ENCODE measurements around the gene CNNM4.

The CNNM4 gene

DNA sequence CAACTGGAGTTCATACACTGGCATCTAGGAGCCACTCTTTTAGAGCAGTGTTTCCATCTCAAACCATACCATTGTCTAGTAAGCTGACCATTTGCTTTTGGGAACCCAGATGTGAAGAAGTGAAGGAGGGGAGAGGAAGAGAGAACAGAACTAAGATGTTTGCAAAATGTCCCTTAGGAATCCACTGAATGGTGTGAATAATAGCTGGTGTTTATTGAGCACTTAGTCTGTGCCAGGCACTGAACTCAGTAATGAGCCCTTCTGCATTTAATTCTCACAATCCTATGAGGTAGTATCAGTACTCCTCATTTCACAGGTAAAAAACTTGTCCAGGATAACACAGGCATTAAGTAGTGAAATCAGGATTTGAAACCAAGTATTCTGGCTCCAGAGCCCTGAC lies 44.3 kb upstream of the CNNM4 start:
- peaks cover 16% of the 10 kb centered on the region for H3K36me3 ChIP-seq (ENCODE audit: insufficient read depth, low read length)
- no peak overlapping the region for H2AFZ ChIP-seq (ENCODE audit: low read depth, low read length)
- no peaks in the 10 kb centered on the region for H3K4me1 ChIP-seq (ENCODE audit: insufficient read depth, low read length)
- no peak overlapping the region for H3K27ac ChIP-seq (ENCODE audit: low read length)
- DNase-seq: no peak
- H3K9ac ChIP-seq (ENCODE audit: low read depth, low read length): no peak overlapping the region
- H3K27me3 ChIP-seq (ENCODE audit: insufficient read depth, low read length, poor library complexity): no peaks in the 10 kb centered on the region
- no peaks in the 10 kb centered on the region for H3K79me2 ChIP-seq (ENCODE audit: insufficient read depth, low read length)
- TF ChIP-seq EZH2 (IDR thresholded peaks at IDR 0.05; ENCODE audit: borderline replicate concordance, low read depth, low read length, severe bottlenecking): no peak
- TF ChIP-seq, protein P1, sequence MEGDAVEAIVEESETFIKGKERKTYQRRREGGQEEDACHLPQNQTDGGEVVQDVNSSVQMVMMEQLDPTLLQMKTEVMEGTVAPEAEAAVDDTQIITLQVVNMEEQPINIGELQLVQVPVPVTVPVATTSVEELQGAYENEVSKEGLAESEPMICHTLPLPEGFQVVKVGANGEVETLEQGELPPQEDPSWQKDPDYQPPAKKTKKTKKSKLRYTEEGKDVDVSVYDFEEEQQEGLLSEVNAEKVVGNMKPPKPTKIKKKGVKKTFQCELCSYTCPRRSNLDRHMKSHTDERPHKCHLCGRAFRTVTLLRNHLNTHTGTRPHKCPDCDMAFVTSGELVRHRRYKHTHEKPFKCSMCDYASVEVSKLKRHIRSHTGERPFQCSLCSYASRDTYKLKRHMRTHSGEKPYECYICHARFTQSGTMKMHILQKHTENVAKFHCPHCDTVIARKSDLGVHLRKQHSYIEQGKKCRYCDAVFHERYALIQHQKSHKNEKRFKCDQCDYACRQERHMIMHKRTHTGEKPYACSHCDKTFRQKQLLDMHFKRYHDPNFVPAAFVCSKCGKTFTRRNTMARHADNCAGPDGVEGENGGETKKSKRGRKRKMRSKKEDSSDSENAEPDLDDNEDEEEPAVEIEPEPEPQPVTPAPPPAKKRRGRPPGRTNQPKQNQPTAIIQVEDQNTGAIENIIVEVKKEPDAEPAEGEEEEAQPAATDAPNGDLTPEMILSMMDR (IDR thresholded peaks at IDR 0.05; ENCODE audit: borderline replicate concordance, extremely low read depth, low read length, poor library complexity, severe bottlenecking): no peak
- peaks cover 2% of the 10 kb centered on the region; the same call in 1 of the 2 replicates for H4K20me1 ChIP-seq (ENCODE audit: insufficient read depth, low read length)
- no peak overlapping the region for H3K4me3 ChIP-seq (ENCODE audit: low read depth in 1 of 2, low read length in 2 of 2)
- no peak for ATAC-seq (ENCODE audit: insufficient read depth, low read depth)
- no peak overlapping the region for H3K4me2 ChIP-seq (ENCODE audit: insufficient read depth, low read length)
- H3K9me3 ChIP-seq (ENCODE audit: insufficient read depth, low read length, severe bottlenecking): no peaks in the 10 kb centered on the region

DNA sequence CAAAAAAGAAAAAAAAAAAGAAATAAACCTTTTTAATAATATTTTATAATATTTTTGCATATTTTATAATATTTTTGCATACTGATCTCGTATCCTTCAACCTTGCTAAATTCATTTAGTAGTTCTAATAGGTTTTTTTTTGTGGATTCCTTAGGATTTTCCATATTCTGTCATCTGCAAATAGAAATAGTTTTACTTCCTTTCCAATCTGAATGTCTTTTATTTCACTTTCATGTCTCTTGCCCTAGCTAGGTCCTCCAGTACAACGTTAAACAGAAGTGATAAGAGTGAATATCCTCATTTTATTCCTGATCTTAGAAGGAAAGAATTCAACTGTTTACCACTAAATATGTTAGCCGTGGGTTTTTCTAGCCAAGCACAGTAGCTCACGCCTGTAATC lies 34.6 kb upstream of the CNNM4 start:
- Histone ChIP-seq H4K20me1 (ENCODE audit: insufficient read depth, low read length) (no peaks in the 10 kb centered on the region), H3K4me1 (ENCODE audit: insufficient read depth, low read length) (no peaks in the 10 kb centered on the region), H3K27ac (ENCODE audit: low read length) (no peak overlapping the region), H3K9ac (ENCODE audit: low read depth, low read length) (no peak overlapping the region), H3K4me2 (ENCODE audit: insufficient read depth, low read length) (no peak overlapping the region), H3K4me3 (ENCODE audit: low read depth in 1 of 2, low read length in 2 of 2) (no peak overlapping the region), H3K36me3 (ENCODE audit: insufficient read depth, low read length) (peaks cover 29% of the 10 kb centered on the region), H3K9me3 (ENCODE audit: insufficient read depth, low read length, severe bottlenecking) (no peaks in the 10 kb centered on the region), H3K27me3 (ENCODE audit: insufficient read depth, low read length, poor library complexity) (no peaks in the 10 kb centered on the region), H3K79me2 (ENCODE audit: insufficient read depth, low read length) (no peaks in the 10 kb centered on the region), H2AFZ (ENCODE audit: low read depth, low read length) (no peak overlapping the region)
- ATAC-seq (ENCODE audit: insufficient read depth, low read depth) (no peak), DNase-seq (no peak)
- TF ChIP-seq, protein P1 (IDR thresholded peaks at IDR 0.05; ENCODE audit: borderline replicate concordance, extremely low read depth, low read length, poor library complexity, severe bottlenecking): no peak
- no peak for TF ChIP-seq EZH2 (IDR thresholded peaks at IDR 0.05; ENCODE audit: borderline replicate concordance, low read depth, low read length, severe bottlenecking)

DNA sequence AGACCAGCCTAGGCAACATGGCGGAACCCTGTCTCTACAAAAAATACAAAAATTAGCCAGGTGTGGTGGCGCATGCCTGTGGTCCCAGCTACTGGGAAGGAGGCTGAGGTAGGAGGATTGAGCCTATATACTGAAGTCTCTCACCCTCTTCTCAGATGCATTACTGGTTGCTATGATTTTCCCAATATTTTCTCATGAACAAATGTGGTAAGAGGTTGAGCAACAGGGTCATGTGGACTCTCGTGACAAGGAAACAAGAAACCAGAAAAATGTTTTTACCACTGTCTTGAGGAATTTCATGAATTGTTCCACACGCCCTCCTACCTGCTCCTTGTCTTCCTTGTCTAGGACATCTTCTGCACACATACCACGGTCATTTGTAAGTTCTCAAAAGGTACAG lies 33.3 kb upstream of the CNNM4 start:
- H3K27me3 ChIP-seq (ENCODE audit: insufficient read depth, low read length, poor library complexity): no peaks in the 10 kb centered on the region
- no peak overlapping the region for H3K27ac ChIP-seq (ENCODE audit: low read length)
- ATAC-seq (ENCODE audit: insufficient read depth, low read depth) (no peak), DNase-seq (no peak)
- H3K9ac ChIP-seq (ENCODE audit: low read depth, low read length): no peak overlapping the region
- H3K4me1 ChIP-seq (ENCODE audit: insufficient read depth, low read length): no peaks in the 10 kb centered on the region
- H4K20me1 ChIP-seq (ENCODE audit: insufficient read depth, low read length): no peaks in the 10 kb centered on the region
- H3K9me3 ChIP-seq (ENCODE audit: insufficient read depth, low read length, severe bottlenecking): no peaks in the 10 kb centered on the region
- no peak overlapping the region for H3K4me2 ChIP-seq (ENCODE audit: insufficient read depth, low read length)
- no peak overlapping the region for H2AFZ ChIP-seq (ENCODE audit: low read depth, low read length)
- no peaks in the 10 kb centered on the region for H3K79me2 ChIP-seq (ENCODE audit: insufficient read depth, low read length)
- H3K4me3 ChIP-seq (ENCODE audit: low read depth in 1 of 2, low read length in 2 of 2): no peak overlapping the region
- TF ChIP-seq EZH2 (IDR thresholded peaks at IDR 0.05; ENCODE audit: borderline replicate concordance, low read depth, low read length, severe bottlenecking): no peak
- TF ChIP-seq, protein P1 (IDR thresholded peaks at IDR 0.05; ENCODE audit: borderline replicate concordance, extremely low read depth, low read length, poor library complexity, severe bottlenecking): no peak
- peaks cover 38% of the 10 kb centered on the region for H3K36me3 ChIP-seq (ENCODE audit: insufficient read depth, low read length)

DNA sequence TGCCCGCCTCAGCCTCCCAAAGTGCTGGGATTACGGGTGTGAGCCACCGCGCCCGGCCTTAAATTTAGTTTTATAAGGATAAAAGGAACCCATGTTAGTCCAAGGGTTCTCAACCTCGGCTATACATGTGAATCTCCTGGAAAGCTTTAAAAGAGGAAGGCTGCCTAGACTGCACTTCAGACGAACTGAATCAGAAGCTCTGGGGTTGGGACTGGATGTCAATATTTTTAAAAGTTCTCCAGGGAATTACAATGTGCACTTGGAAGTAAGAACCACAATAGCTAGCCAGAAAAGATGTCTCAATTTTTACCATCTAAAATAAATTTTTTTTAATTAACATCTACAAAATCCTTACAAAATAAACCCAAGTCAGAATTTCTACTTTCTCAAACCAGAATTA lies 31.0 kb upstream of the CNNM4 start:
- no peaks in the 10 kb centered on the region for H3K9me3 ChIP-seq (ENCODE audit: insufficient read depth, low read length, severe bottlenecking)
- peaks cover 58% of the 10 kb centered on the region for H3K36me3 ChIP-seq (ENCODE audit: insufficient read depth, low read length)
- no peak overlapping the region for H3K27ac ChIP-seq (ENCODE audit: low read length)
- TF ChIP-seq, protein P1 (IDR thresholded peaks at IDR 0.05; ENCODE audit: borderline replicate concordance, extremely low read depth, low read length, poor library complexity, severe bottlenecking): no peak
- no peak for TF ChIP-seq EZH2 (IDR thresholded peaks at IDR 0.05; ENCODE audit: borderline replicate concordance, low read depth, low read length, severe bottlenecking)
- no peak overlapping the region for H3K4me2 ChIP-seq (ENCODE audit: insufficient read depth, low read length)
- H3K4me3 ChIP-seq (ENCODE audit: low read depth in 1 of 2, low read length in 2 of 2): no peak overlapping the region
- ATAC-seq (ENCODE audit: insufficient read depth, low read depth) (no peak), DNase-seq (no peak)
- no peaks in the 10 kb centered on the region for H3K27me3 ChIP-seq (ENCODE audit: insufficient read depth, low read length, poor library complexity)
- H2AFZ ChIP-seq (ENCODE audit: low read depth, low read length): no peak overlapping the region
- no peaks in the 10 kb centered on the region for H3K4me1 ChIP-seq (ENCODE audit: insufficient read depth, low read length)
- H3K79me2 ChIP-seq (ENCODE audit: insufficient read depth, low read length): no peaks in the 10 kb centered on the region
- H4K20me1 ChIP-seq (ENCODE audit: insufficient read depth, low read length): no peaks in the 10 kb centered on the region
- no peak overlapping the region for H3K9ac ChIP-seq (ENCODE audit: low read depth, low read length)

Data from DND-41 (cell line).